Stimulated activated CD4-positive, alpha-beta T cell treated with anti-CD3 and anti-CD28 coated beads, Interleukin-12 subunit alpha, Interleukin-12 subunit beta, amount 100 ng/mL, for 24 hours (primary cell): ENCODE data around the gene JMJD7.

Experiments
- DNase-seq, 2 experiments: peaks; one replicate each; pipeline ENCODE4 v3.0.0-alpha.2; 2020; ENCODE audit warnings: low read depth in 2 of 2

Gene JMJD7

GRCh38 chr15:41822957-41823356 lies 4.9 kb upstream of the JMJD7 start:
- no peak for DNase-seq

- DNase-seq = no peak
These were observed 4.4 kb upstream of the JMJD7 start for GRCh38 chr15:41823502-41823901.

DNA sequence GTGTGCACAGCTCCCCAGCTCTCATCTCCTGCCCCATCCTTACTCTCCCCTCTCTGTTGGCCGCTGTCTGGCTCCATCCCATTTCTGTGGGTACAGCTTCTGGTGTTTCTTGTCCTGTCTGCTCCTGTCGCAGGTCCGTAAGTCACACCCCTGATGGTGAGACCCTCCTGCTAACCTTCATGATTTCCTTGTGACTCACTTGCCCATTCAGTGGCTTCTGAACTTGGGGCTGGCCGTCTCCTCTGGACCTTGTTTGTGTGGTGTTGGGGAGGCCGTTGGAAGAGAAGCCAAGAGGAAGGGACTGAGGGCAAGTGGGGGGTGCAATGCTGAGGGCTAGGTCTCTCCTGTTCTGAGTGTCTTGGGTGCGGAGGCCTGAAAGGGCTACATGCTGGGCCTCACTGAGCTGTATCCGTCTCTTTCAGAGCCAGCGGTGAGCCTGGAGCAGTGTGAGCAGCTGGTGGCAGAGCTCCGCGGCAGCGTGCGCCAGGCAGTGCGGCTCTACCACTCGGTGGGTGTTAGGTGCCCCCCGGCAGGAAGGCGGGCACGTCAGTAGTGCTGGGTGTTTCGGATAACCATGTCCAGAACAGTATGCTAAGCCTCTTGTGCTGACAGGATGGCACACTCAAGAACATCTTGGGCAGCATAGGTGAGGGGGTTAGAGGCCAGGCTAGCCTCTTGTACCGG lies 3.7 kb upstream of the JMJD7 start:
- DNase-seq = no peak

DNA sequence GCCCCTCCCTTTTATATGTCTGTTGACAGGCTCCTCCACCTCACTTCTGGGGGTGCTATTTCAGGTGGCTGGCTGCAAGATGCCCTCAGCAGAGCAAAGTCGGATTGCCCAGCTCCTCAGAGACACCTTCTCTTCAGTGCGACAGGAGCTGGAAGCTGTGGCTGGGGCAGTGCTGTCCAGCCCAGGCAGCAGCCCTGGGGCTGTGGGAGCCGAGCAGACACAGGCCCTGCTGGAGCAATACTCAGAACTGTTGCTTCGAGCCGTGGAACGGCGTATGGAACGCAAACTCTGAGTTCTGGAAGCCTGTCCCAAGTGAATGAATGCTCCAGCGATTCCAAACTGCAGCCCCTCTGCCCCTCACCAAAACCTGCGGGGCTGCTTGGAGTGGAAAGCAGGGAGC lies 2.7 kb upstream of the JMJD7 start:
- DNase-seq = no peak

DNA sequence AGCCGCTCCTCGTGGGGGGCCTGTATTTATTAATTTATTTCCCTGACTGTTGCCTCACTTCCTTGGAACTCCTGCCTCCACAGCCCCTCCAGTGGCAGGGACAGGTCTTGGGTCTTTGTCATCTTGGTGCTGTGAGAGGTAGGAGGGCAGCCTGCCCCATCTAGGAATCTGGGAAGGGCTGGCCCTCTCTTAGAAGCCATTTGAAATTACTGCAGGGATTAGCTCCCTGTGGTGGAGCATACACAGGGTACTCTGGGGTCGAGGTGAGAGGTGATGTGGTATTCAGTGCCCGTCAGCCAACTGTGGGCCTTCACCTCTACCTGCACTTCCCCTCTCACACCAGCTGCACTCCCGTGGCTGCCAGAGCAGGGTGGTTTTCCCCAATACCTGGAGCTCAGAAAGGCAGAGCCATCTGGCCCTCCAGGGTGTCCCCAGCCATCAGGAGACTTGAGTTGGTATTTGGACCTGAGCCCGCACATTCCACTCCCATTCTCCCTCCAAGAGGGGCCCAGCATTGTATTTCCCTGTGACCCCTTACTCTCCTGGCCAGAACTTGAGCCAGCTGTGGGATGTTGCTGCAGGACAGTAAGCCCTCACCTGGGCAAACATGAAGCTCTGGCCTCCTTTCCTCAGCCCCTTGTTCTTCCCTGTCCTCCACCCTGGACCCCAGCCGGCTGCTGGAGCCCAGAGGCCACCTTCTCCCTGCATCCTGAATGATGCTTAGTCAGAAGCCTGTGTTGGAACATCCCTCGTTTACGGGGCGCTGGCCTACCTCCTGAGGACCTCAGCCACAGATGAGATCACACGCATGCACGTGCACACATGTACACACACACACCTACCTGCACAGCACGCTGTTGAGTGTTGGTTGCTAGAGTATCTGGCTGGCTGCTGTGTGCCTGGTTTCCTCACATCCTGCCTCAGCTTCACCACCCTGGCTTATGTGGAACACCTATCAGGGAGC lies 2.0 kb upstream of the JMJD7 start:
- no peak for DNase-seq

DNA sequence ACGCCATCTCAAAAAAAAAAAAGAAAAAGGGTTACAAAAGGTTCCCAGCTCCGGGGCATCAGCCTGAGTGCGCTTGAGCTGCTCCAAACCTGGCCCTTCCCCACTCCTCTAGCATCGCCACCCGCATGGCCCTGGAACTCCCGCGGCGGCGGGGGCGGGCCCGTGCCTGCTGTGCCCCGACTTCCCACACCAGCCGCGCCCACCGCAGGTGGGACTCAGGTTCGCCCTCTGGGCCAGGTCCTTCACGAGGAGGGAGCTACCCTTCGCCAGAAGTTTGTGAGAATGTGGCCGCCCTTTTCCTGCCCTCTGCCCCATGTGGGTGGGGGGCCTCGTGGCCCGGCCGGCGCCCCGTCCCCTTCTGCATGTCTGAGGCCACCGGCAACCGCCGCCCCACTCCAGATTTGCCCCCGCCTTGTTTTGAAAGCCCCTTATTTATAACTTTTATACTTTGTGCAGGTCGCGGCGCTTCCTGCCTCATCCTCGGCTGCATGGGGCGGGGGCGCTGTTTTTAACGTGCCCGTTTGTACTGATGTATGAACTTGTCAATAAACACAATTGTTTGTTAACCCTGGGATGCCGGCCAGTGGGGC lies 507 bp upstream of the JMJD7 start:
- DNase-seq = no peak

DNA sequence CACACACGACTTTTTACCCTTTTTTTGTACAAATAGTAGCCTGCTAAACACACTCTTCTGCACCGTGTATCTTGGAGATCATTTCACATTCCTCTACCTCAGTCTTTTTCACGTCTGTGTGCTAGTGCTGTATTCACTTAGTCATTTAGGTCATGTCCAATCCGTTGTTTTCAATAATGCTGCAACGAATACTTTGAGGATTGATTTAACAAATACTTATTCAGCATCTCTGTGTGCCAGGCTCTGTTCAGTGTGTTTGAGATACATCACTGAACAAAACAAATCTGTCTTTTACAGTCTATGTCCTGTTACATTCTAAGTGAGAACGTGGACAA lies 882 bp downstream of the JMJD7 start:
- DNase-seq = no peak

DNA sequence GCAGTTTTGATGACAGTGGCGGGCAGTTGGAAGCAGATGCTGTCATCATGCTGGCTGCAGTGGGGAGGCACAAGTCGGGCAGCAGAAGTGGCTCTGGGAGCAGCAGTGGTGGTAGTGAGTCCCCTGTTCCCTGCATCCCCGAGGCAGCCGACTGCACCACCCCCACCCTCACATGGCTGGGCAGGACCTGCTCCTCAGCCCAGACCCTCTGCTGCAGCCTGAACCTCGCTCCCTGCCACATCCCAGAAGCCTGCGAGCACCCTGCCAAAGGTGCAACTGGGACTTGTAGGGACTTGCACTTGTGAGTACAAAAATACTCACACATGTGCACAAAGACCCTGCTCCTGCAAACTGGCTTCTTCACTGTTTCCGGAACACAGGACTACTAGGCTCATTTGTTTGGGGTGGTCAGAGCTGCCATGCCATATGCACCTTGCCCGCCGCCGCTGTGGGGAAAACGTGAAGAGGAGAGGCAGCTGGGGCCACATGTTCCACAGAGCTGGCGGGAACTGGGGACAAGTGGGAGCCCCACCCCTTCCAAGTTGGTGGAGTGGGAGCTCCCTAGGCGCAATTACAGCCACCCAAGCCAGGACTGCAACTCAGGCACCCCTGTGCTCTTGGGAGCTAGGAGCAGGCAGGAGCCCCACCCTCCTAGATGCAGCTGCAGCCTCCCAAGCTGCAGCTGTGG lies 2.2 kb downstream of the JMJD7 start:
- DNase-seq = no peak

DNA sequence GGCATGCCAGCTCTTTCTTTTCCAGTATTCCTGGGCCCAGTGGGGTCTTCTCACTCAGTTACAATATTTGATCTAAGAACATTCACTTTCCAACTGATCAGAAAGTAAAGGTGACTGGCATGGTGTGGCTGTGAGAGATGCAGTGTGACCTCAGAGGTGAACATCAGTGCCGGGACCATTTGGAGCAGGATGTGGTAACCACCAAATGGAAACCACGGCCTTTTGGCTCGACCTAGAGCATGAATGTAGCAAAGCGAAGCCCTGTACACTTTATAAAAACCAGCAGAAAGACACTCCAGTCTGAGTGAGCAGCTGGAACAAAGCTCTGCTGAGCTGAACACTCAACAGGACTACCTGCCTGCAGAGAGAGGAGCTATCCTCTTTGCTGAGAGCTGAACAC lies 3.4 kb downstream of the JMJD7 start:
- DNase-seq = peak in 1 of 2 experiments; percentile 32

GRCh38 chr15:41832208-41832607 lies 4.3 kb downstream of the JMJD7 start:
- no peak for DNase-seq

GRCh38 chr15:41832875-41833274 lies 5.0 kb downstream of the JMJD7 start:
- DNase-seq = no peak

GRCh38 chr15:41834096-41834495 lies 6.2 kb downstream of the JMJD7 start:
- DNase-seq = no peak

- no peak for DNase-seq
These were observed 8.2 kb downstream of the JMJD7 start for GRCh38 chr15:41836073-41836472.

DNA sequence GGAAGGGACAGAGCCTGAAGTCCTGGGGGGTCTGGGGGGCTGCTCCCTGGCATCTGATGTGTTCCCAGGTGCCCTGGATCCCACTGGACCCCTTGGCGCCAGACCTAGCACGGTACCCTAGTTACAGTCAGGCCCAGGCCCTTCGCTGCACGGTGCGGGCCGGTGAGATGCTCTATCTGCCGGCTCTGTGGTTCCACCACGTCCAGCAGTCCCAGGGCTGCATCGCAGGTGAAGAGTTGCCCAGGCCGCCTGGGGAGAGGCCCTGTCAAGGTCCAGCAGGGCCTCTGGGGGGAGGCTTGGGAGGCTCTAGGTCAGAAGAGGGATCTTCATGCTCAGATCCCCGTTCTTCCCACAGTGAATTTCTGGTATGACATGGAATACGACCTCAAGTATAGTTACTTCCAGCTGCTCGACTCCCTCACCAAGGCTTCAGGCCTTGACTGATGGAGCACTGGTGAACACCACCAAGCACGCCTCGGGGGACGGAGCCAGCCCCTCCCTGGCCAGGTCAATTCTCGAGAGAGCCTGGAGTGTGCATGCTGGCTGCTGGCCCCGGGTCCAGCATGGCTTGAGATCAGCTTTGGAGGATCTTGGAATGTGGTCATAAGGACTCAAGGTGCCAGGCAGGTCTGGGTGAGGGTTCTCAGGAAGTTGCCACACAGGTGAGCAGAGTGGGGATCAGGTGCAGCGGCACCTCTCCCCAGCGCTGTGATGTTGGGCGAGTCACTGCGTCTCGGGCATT lies 9.0 kb downstream of the JMJD7 start:
- DNase-seq = no peak

DNA sequence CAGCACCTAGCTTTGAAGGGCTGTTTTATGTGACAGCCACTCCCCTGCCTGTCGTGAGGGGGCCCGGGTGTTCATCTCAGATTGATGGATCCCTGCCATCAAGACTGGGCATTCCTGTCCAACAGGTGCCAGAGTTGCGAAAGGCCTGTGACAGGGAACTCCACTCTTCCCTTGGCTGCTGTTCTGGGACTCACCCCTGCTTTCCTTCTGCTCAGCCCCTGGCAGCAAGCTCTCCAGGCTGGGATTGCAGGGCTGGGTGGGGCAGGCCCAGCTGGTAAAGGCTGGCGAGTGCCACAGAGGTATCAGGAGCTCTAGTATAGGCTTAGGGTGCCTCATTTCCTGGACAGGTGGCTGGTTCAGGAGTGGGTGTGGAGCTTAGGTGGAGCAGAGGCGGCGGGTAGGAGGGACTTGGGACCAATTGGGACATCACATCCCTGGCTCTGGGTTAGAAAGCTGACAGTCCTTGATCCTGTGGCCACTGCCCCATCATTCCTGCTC lies 10.6 kb downstream of the JMJD7 start, which contains the start of gene PLA2G4B:
PLA2G4B (plus strand) TSS at position 448 of the 498 bp plus-strand sequence. CDS start 67 bp downstream, outside the sequence.
- no peak for DNase-seq

GRCh38 chr15:41839781-41840491 lies 12.0 kb downstream of the JMJD7 start:
- DNase-seq = no peak

GRCh38 chr15:41840673-41841072 lies 12.8 kb downstream of the JMJD7 start:
- no peak for DNase-seq

GRCh38 chr15:41841131-41841530 lies 13.2 kb downstream of the JMJD7 start:
- DNase-seq = no peak

- DNase-seq = no peak
These were observed 14.3 kb downstream of the JMJD7 start for GRCh38 chr15:41842229-41842628.

GRCh38 chr15:41843571-41843970 lies 15.7 kb downstream of the JMJD7 start:
- no peak for DNase-seq

DNA sequence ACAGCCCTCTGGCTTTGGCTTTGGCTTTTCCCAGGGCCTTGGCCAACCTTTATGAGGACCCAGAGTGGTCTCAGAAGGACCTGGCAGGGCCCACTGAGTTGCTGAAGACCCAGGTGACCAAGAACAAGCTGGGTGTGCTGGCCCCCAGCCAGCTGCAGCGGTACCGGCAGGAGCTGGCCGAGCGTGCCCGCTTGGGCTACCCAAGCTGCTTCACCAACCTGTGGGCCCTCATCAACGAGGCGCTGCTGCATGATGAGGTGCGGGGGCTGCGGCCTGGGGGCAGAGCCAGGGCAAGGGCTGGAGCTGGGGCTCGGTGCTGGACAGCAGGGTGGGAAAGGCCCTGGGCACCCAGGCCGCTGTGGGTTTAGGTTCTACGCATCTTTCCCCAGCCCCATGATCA lies 16.9 kb downstream of the JMJD7 start:
- DNase-seq = no peak
